Endometrium (tissue), 2 donors: ENCODE results near the gene IMMP2L.
"Not testable (repeated sequence)": the region's sequence is repeated elsewhere in the genome, so short reads cannot be mapped to it uniquely, and the experiment has no call there.

Experiments
- FAIRE-seq: peaks from 2 replicates; lab custom pipeline; 2012; peaks lifted over from hg19 to GRCh38; lab: Jason Lieb, UNC
- donor health status: control.
- donor health status: control.

The IMMP2L gene

DNA sequence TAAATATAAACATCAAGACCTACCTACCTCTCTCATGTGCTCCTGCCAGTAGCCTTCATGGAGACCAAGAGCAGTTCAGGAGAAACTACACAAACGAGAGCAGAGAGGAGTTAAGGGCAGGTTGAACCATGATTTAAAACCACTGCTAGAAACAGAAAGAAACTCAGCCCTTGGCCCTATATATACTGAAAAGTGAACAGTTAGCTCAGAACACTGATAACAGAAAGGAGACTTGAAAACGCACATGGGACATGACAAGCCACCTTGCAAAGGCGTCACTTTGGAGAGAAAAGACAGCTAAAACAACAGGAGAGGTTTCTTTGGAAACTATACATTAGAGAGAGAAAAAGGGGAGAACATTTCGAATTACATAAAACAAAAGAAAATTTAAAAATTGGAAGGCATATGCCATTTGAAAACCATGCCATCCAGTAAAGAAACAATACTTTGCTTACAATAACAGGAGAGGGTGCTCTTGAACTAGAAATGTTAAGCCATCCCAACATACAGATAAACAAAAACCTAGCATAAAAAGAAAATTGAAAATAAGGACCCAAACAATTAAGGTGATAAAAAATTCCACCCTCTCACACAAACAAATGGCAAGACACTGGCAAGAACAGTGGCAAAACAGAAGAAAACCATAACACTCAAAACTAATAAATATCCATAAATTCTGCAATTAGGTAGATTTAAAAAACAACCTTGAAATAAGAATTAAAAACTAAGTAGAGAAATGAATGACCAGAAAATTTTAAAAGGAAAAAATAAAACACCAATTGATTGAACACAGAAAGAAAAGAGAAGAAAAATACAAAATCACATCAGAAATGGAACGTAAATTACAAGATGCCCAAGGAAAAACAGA is 232.7 kb downstream of the IMMP2L start:
- FAIRE-seq, result no peak

DNA sequence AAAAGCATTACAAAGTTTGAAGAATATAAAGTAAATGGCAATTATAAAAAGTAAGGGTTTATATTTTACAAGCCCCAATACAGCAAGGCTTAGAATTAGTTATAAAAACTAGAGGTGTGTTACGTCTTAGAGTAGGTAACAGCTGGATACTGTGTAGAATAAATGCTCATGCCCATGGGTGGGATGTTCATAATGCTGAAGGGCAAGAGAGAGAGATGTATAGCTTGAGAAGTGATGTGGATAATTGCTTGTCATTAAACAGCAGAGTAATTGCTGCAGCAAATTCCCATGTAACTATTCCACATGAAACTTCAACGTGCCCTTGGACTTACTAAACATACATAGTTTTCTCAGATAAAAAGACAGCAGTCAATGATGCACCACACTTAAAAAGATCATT is 233.8 kb downstream of the IMMP2L start:
- FAIRE-seq, result no peak

DNA sequence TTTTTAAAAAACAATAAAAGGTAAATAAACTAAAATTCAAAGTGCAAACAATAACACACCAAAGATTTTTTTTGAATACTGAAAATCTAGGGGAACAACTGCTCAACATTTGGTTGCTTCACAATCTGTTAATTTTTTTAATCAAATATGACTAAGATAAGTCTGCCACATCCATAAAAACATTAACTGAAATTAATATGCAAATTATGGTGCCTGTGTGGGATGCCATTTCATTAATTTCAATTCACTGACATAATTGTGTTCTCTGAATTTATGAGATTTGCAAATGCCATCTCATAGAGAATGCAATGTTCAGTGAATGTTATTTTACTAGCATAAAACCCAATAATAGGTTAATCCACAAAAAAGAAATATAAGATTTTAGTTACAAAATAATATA is 237.5 kb downstream of the IMMP2L start:
- FAIRE-seq, result no peak

GRCh38 chr7:111324228-111324627 is 238.1 kb downstream of the IMMP2L start:
- no peak for FAIRE-seq

- not testable (repeated sequence) for FAIRE-seq
Measured at GRCh38 chr7:111323670-111324069, 238.6 kb downstream of the IMMP2L start.

- no peak for FAIRE-seq
Measured at GRCh38 chr7:111320133-111320532, 242.2 kb downstream of the IMMP2L start.

DNA sequence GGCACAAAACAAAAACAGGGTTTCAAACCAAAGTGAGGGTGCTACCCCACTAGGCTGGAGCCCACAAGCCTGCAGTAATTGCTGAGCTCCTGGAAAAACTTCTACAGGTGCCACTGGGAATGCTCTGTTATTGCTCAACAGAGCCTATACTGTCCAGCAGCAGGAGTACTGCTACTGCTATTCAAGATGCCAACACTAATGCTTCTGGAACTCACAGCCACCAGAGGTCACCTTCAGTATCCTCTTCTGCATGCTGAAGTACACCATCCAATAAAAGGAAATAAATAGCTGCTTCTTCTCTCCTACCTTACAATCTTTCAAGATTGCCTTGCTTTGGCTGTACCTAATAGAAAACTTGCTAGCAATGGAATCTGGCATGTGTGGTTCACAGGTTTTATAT is 249.3 kb downstream of the IMMP2L start:
- no peak for FAIRE-seq

- FAIRE-seq, result no peak
Measured at GRCh38 chr7:111308691-111309090, 253.6 kb downstream of the IMMP2L start.

DNA sequence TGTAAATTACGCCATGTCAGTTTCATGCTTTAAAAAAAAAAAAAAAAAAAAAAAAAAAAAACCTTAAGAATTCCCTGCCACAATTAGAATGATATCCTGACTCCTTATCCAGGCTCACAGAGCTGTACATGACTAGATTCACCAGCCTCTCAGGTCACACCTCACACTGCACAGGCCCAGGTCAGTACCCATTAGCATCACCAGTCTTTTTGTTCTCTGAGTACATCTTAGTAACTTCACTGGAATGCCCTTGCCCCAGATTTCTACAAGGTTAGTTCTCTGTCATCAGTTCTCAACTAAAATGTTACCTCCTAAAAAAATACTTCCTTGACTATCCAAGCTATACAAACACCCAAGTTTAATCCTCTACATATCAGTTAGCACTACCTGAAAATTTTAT is 260.4 kb downstream of the IMMP2L start:
- no peak for FAIRE-seq

DNA sequence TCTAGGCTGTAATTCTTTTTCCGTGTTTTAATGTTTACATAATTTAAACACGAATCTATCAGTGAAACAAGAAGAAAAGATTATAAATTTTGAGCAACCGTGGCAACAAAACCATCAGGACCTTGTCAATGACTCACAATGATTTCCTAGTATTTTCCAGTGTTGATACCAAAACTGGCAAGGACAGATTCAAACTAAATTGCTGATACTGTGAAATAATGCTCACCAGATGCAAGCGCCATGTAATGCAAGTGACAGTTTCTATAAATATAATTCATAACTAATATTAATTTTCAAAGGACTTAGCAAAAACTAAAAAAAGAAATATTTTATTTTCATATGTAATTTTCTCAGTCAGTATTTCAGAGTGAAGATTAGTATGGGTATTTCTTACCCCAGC is 267.8 kb downstream of the IMMP2L start:
- no peak for FAIRE-seq

- FAIRE-seq, result no peak
Measured at GRCh38 chr7:111292026-111292470, 270.2 kb downstream of the IMMP2L start.

DNA sequence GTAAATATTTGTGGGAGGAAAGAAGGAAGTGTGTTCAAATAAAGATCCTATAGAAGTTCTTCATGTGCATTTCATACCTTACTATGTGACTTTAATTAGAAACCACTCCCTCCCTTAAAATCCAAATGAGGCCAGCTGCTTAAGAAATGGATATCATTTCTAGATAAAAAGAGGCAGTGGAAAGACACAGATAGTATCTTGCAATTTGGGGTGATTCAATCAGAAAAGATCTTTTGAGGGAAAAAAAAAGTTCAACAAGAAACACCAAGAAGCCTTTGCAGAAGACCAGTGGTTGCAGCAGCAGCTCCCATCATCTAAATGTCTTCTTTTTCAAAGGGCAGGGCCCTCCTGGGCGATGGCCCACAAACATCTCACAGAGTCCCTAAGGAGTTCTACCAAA is 271.3 kb downstream of the IMMP2L start:
- no peak for FAIRE-seq

DNA sequence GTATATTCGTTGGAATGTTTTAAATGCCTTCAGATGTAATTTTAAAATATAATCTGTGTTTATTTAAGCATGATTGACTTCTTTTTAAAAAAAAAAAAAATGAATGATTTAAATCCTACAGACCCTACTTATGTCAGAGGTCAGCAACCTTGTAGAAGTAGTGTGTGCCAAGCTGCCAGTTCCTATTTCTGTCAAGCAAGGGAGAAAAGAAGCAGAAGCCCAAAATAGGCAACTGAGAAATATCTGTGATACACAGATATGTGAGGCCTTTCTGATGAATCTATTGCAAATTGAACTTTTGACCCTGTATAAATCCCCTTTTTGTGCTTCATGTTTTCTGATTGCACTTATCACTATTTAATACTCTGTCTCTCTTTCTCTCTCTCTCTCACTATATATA is 271.9 kb downstream of the IMMP2L start:
- no peak for FAIRE-seq

- FAIRE-seq, result not testable (repeated sequence)
Measured at GRCh38 chr7:111288441-111288840, 273.9 kb downstream of the IMMP2L start.

- no peak for FAIRE-seq
Measured at GRCh38 chr7:111282626-111283025, 279.7 kb downstream of the IMMP2L start.

DNA sequence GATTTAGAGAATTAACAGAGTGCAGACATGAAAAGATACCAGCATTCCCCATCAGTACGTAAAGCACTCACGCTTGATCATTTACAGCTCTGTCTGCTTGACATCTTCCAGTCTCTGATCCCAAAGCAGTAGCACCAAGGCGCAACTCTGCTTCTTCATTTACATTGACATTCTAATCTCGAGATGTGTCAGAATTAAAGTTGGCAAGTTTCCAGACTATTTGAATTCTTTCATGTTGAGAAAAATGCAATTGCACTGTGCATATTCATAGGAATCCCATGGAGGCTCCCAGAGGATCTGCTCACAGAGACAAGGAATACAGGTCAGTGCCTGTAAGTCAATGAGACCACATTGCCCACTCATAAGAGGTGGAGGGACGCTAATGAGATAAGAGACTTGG is 287.4 kb downstream of the IMMP2L start:
- FAIRE-seq, result no peak

DNA sequence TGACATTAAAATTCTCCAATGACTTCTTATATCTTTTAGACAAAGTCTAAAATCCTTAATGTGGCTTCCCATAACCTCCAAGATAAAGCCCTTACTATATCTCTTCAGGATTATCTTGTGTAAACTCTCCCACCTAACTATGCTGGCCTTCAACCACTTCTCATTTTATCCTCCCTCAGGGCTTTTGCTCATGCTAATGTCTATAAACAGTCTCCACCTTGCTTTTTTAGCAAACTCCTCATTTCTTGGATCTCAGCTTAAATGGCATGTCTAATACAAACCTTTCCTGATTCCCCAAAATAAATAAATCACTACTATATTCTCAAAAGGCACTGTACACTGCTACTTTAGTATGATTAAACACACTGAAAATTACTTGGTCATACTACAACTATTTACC is 290.2 kb downstream of the IMMP2L start:
- FAIRE-seq, result no peak

- not testable (repeated sequence) for FAIRE-seq
Measured at GRCh38 chr7:111270794-111271193, 291.5 kb downstream of the IMMP2L start.

- FAIRE-seq, result no peak
Measured at GRCh38 chr7:111268941-111269340, 293.4 kb downstream of the IMMP2L start.

- no peak for FAIRE-seq
Measured at GRCh38 chr7:111266613-111267012, 295.7 kb downstream of the IMMP2L start.

DNA sequence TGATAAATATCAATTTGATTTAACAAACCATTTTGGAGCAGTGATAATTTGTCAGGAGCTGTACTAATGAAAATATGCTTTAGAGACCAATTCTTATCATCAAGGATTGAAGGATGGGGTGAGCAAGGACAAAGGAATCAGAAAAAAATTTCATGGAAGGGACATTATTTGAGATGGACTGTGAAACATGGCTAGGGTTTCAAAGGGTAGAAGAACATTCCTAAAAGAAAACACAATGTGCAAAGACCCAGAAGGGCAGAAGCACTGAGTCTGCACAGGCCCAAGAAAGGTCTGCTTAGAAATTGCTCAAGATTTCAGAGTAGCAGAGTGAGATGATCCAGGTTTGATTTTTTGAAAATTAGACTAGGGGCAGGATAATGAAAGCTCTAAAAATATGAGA is 296.9 kb downstream of the IMMP2L start:
- no peak for FAIRE-seq

DNA sequence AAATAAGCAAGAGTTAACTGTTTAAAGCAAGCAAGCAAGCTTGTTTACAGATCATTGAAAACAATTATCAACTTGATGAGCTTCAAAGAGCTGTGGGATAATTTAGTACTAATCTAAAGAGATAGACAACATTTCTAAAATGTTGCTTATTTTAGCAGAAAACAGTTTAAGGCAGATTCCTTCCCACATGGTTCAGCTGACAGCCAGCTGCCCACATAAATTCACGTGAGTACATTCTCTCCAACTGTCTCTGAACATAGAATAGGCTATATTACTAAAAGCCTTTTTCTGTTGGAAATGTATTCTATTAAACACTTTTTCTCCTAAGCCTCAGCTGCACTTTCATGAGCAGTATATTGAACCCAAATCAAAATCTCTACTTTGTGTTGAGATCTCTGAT is 297.3 kb downstream of the IMMP2L start:
- FAIRE-seq, result no peak

DNA sequence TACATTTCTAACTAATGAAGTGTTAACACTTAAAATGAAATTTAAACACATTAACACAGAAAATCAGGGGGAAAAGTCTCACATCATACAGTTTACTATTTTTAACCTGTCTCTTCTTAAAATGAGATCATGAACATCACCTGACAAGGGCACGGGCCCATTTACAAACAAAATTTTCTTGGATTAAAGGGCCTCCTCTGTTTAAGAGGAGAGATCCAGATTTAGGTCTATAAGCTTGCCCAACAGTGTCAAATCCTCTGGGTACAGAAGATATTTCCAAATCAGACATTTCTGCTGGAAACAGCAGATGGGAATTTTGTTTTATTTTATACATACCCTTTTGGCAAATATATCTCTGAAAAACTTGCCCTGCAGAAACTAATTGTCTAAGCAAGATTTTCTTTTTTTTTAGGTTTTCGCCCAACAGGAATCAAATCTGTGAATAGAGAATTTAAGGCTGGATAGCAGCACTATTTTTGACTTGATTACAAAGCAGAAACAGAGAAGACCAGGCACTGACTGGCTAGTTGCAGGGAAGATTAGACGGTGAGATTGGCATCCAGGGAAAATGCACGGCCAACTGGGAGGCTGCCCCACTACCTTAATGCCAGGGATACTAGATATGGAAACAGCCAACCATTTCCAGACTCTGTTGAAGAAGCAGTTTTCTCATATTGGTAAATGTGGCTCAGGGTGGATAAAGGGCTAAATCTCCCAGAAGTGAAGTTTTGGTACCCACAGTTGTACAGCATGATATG is 298.0 kb downstream of the IMMP2L start:
- FAIRE-seq, result no peak
